ACC112 (cell line): ENCODE results near the gene UBE2J2.

ENCODE experiments used
- H2AFZ ChIP-seq: fragments of 200-600 bp; sonication (generic); one replicate; pipeline ENCODE4 v1.6.0; 2017; ENCODE audit warnings: antibody characterized with exemption, low read length; ENCODE audit not compliant: unreplicated experiment
- H3K27ac ChIP-seq: fragments of 200-600 bp; sonication (generic); 2 replicates; pipeline ENCODE4 v1.5.1; 2014; ENCODE audit warnings: low read depth, mild to moderate bottlenecking, antibody characterized with exemption, low read length, moderate library complexity
- H3K27me3 ChIP-seq: fragments of 200-600 bp; sonication (generic); 2 replicates; pipeline ENCODE4 v1.6.1; 2014; ENCODE audit warnings: mild to moderate bottlenecking, antibody characterized with exemption, low read length, moderate library complexity, mixed read lengths; ENCODE audit not compliant: insufficient read depth
- H3K36me3 ChIP-seq: fragments of 200-600 bp; sonication (generic); 2 replicates; pipeline ENCODE4 v1.6.1; 2016; ENCODE audit warnings: mild to moderate bottlenecking, antibody characterized with exemption, low read length, moderate library complexity, mixed read lengths; ENCODE audit not compliant: insufficient read depth
- H3K4me1 ChIP-seq: fragments of 200-600 bp; sonication (generic); one replicate; pipeline ENCODE4 v1.6.1; 2016; ENCODE audit warnings: low read length, mixed read lengths; ENCODE audit not compliant: insufficient read depth, unreplicated experiment, control insufficient read depth
- H3K4me3 ChIP-seq: fragments of 200-600 bp; sonication (generic); 2 replicates; pipeline ENCODE4 v1.5.1; 2014; ENCODE audit warnings: mild to moderate bottlenecking, low read depth, low read length
- H3K79me2 ChIP-seq: fragments of 200-600 bp; sonication (generic); one replicate; pipeline ENCODE4 v1.6.0; 2016; ENCODE audit warnings: low read length; ENCODE audit not compliant: control insufficient read depth, unreplicated experiment, insufficient read depth

The UBE2J2 gene

DNA sequence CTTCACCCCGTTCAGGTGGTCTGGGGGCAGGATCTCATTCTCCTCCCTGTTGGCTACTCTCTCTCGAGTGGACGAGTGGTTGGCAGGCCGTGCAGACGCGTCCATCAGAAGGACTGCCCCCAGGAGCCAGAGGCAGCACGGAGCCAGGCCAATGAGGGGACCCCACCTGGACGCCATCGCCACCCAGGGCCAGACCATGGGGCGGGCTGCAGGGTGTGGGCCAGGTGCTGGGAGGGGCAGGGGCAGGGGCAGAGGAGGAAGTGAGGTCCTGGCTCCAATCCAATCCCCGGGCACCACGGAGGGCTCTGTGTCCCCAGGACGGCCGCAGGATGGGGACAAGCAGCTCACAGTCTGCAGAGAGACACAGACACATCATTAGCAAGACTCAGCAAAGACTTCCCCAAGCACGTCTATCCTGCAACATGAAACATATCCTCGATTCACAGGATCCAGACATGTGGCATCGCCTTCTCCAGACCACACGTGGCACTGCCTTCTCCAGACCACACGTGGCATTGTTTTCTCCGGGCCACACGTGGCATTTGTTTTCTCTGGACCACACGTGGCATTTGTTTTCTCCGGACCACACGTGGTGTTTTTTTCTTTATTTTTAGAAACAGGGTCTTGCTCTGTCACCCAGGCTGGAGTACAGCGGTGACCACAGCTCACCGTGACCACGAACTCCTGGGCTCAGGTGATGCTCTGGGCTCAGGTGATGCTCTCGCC is 44.9 kb downstream of the UBE2J2 start:
- H3K4me3 ChIP-seq, result no peak overlapping the region

DNA sequence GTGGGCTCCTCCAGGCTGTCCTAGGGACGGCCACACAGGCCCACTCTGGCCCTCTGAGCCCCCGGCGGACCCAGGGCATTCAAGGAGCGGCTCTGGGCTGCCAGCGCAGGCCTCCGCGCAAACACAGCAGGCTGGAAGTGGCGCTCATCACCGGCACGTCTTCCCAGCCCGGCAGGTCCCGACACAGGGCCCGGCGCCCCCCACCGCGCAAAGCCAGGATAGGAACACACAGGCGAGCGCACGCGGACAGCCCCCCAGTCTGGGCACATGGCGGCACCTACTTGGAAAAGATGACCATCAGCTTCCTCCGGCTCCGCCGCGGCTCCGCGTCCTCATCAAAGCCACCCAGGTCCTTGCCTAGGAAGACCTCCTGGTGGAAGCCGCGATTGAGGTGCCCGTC is 45.5 kb downstream of the UBE2J2 start:
- H3K4me3 ChIP-seq, result no peak overlapping the region
- H3K4me1 ChIP-seq, result peaks cover 4% of the 10 kb centered on the region
- peaks cover 27% of the 10 kb centered on the region; the same call in 1 of the 2 replicates for H3K36me3 ChIP-seq
- no peaks in the 10 kb centered on the region for H3K27me3 ChIP-seq
- H2AFZ ChIP-seq, result no peak overlapping the region
- H3K79me2 ChIP-seq, result peaks cover 75% of the 10 kb centered on the region
- H3K27ac ChIP-seq, result no peak overlapping the region

More for the DNA sequence above, 44.9 kb downstream of the UBE2J2 start:
- Histone ChIP-seq H3K36me3 (peaks cover 30% of the 10 kb centered on the region; the same call in 1 of the 2 replicates), H3K27ac (no peak overlapping the region), H3K4me1 (peaks cover 4% of the 10 kb centered on the region), H3K27me3 (no peaks in the 10 kb centered on the region), H3K79me2 (peaks cover 80% of the 10 kb centered on the region), H2AFZ (no peak overlapping the region)

- no peak overlapping the region for H2AFZ ChIP-seq
- H3K4me3 ChIP-seq, result no peak overlapping the region
- peaks cover 67% of the 10 kb centered on the region for H3K79me2 ChIP-seq
- H3K36me3 ChIP-seq, result peaks cover 31% of the 10 kb centered on the region; the same call in 1 of the 2 replicates
- no peaks in the 10 kb centered on the region for H3K27me3 ChIP-seq
- peaks cover 4% of the 10 kb centered on the region for H3K4me1 ChIP-seq
- H3K27ac ChIP-seq, result no peak overlapping the region
Measured at GRCh38 chr1:1227386-1227785, 46.3 kb downstream of the UBE2J2 start.

DNA sequence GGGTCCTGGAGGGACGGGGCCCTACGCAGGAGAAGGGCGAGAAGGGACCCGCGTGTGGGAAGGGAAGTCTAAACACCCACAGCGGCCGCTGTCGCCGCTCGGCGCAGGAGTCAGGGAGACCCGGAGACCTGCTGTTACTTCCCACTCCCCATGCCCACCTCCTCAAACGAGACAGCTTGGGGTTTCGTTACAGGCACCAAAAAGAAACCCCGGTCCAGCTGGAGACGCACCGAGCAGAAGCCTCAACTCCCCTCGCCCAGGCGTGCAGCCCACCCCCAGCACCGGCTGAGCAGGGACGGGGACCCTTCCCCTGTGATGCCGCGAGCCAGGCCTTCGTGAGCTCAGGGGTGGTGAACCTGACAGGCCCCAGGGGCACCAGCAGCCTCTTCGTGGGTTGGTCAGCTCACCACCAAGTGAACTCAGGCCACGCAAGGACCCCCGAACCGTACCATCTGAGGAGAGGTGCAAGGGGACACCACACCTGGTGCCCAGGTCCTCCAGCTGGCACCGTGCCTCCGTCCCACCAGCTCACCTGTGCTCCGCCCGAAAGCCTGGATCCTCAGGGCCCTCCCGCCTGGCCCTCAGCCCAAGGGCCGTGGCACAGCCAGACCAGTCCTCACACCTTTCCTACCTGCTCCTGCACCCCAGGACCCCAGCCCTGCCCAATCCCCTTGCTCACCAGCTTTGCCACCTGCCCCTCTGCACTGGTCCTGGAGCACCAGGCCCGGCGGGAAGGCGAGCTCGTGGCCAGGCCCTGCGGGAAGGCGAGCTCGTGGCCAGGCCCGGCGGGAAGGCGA is 46.9 kb downstream of the UBE2J2 start:
- no peak overlapping the region for H3K27ac ChIP-seq
- H3K79me2 ChIP-seq, result peaks cover 66% of the 10 kb centered on the region
- peaks cover 4% of the 10 kb centered on the region for H3K4me1 ChIP-seq
- H2AFZ ChIP-seq, result no peak overlapping the region
- H3K36me3 ChIP-seq, result peaks cover 31% of the 10 kb centered on the region; the same call in 1 of the 2 replicates
- H3K4me3 ChIP-seq, result no peak overlapping the region
- H3K27me3 ChIP-seq, result no peaks in the 10 kb centered on the region

DNA sequence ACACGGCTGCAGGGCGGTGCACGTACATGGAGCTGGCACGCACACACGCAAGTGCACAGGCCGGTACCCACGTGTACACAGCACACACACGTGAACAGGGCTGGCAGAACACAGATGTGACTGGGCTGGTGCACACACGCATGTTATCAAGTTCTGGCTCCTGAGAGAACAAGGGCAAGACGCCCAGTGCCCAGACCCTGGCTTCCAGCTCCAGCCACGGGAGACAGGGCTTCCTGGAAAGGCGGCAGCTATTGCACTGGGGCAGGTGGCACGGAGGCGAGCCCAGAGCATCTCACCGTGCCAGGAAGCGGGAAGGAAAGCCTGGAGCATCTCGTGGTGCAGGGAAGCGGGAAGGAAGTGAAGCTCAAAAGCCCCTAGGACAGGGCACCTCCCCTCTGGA is 47.7 kb downstream of the UBE2J2 start:
- no peak overlapping the region for H3K27ac ChIP-seq
- peaks cover 31% of the 10 kb centered on the region; the same call in 1 of the 2 replicates for H3K36me3 ChIP-seq
- H3K27me3 ChIP-seq, result no peaks in the 10 kb centered on the region
- no peak overlapping the region for H2AFZ ChIP-seq
- H3K4me1 ChIP-seq, result peaks cover 4% of the 10 kb centered on the region
- H3K79me2 ChIP-seq, result peaks cover 58% of the 10 kb centered on the region
- no peak overlapping the region for H3K4me3 ChIP-seq

DNA sequence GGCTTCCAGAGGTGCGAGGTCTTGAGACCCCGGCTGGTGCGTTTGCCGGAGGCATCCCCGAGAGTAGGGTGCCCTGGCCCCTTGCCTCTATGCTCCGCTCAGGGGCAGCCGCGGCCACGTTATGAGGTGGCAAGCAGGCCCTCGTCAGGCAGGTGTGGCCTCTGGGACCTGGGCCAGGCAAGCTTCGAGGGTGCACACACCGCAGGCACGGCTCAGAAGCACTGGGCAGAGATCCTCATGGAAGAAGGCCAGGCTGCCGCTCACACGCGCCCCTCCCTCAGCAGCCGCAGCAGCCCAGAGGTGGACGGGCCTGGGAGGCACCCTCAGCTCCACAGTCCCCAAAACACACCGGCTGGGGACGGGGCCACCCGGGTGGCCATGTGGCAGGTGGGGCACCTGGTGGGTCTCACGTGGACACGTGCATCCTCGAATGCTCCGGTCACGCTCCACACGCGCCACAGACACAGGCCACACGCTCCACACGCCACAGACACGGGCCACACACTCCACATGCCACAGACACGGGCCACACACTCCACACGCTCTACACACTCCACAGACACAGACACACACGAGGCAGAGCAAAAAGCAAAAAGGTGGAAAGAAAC is 48.3 kb downstream of the UBE2J2 start:
- no peak overlapping the region for H3K27ac ChIP-seq
- no peaks in the 10 kb centered on the region for H3K27me3 ChIP-seq
- peaks cover 52% of the 10 kb centered on the region for H3K79me2 ChIP-seq
- H2AFZ ChIP-seq, result no peak overlapping the region
- H3K4me3 ChIP-seq, result no peak overlapping the region
- H3K36me3 ChIP-seq, result peaks cover 34% of the 10 kb centered on the region; the same call in 1 of the 2 replicates
- peaks cover 4% of the 10 kb centered on the region for H3K4me1 ChIP-seq

- Histone ChIP-seq H3K27me3 (no peaks in the 10 kb centered on the region), H3K4me3 (no peak overlapping the region), H3K27ac (no peak overlapping the region), H2AFZ (no peak overlapping the region), H3K36me3 (peaks cover 30% of the 10 kb centered on the region; the same call in 1 of the 2 replicates), H3K79me2 (peaks cover 38% of the 10 kb centered on the region), H3K4me1 (no peaks in the 10 kb centered on the region)
Measured at GRCh38 chr1:1223891-1224290, 49.8 kb downstream of the UBE2J2 start.

GRCh38 chr1:1223321-1223720 is 50.3 kb downstream of the UBE2J2 start:
- Histone ChIP-seq H2AFZ (no peak overlapping the region), H3K4me1 (no peaks in the 10 kb centered on the region), H3K27me3 (no peaks in the 10 kb centered on the region), H3K79me2 (peaks cover 32% of the 10 kb centered on the region), H3K36me3 (peaks cover 25% of the 10 kb centered on the region; the same call in 1 of the 2 replicates), H3K4me3 (no peak overlapping the region), H3K27ac (no peak overlapping the region)

DNA sequence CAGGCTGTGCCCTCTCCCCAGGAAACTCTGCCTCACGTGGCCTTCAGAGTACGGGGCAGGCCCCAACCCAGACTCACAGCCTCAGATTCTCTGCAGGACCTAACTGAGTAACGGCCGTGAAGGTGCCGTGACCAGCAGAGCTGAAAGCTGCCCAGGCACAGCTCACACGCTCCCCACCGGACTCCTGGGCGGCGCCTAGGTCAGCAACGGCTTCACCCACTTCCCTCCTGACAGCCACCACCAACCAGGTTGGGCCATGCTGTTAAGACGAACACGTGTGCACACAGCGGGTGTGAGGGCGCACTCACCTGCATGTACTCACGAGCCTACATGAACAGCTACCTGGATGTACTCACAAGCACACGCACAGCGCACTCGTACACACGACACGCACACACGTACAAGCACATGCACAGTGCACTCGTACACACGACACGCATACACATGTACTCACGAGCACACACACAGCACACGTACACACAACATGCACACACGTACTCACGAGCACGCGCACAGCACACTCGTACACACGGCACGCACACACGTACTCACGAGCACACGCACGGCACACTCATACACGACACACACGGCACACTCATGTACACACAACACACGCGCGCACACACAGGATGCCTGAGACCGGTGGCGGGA is 51.0 kb downstream of the UBE2J2 start:
- H3K4me3 ChIP-seq, result no peak overlapping the region
- peaks cover 28% of the 10 kb centered on the region; the same call in 1 of the 2 replicates for H3K36me3 ChIP-seq
- H3K27me3 ChIP-seq, result no peaks in the 10 kb centered on the region
- no peak overlapping the region for H2AFZ ChIP-seq
- peaks cover 26% of the 10 kb centered on the region for H3K79me2 ChIP-seq
- H3K4me1 ChIP-seq, result no peaks in the 10 kb centered on the region
- no peak overlapping the region for H3K27ac ChIP-seq

DNA sequence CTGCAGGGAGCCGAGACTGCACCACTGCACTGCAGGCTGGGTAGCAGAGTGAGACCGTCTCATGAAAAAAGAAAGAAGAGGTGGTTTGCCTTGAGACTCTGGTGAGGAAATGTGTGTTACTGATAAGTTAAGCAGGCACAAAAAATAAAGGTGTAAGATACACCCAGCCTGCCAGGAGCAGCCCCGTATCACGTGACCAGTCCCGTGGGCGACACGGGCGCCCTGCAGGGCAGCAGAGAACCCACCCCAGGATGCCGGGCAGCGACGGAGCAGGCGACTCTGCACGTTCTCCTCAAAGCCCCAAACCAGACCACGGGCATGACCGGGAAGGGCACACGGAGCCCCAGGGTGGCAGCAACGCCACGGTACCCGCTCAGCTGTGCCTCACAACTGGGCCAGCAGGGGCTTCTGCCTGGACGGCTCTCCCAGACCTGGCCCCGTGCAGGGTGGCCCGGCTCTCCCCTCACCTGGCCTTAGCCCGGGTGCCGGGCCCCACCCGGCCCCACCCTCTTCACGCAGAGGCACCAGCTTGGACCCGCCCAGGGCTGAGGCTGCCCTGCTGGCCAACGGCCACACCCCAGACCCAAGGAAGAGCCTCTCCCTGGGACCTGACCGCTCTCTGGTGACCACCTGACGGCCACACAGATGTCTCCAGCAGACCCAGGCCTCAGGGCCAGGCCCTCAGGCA is 51.6 kb downstream of the UBE2J2 start:
- Histone ChIP-seq H3K27me3 (no peaks in the 10 kb centered on the region), H3K79me2 (peaks cover 22% of the 10 kb centered on the region), H2AFZ (no peak overlapping the region), H3K4me3 (no peak overlapping the region), H3K4me1 (no peaks in the 10 kb centered on the region), H3K27ac (no peak overlapping the region), H3K36me3 (peaks cover 25% of the 10 kb centered on the region; the same call in 1 of the 2 replicates)
